ENCODE measurements around the gene KIZ. TPM values are rescaled to one million over a fixed set of nuclear protein-coding genes. Genes with fewer than 3 reads are reported as not detected.

Gene KIZ
- total RNA-seq, 4 donors from 2014 or later = 23.2 to 58.7 (median 28.3) TPM

DNA sequence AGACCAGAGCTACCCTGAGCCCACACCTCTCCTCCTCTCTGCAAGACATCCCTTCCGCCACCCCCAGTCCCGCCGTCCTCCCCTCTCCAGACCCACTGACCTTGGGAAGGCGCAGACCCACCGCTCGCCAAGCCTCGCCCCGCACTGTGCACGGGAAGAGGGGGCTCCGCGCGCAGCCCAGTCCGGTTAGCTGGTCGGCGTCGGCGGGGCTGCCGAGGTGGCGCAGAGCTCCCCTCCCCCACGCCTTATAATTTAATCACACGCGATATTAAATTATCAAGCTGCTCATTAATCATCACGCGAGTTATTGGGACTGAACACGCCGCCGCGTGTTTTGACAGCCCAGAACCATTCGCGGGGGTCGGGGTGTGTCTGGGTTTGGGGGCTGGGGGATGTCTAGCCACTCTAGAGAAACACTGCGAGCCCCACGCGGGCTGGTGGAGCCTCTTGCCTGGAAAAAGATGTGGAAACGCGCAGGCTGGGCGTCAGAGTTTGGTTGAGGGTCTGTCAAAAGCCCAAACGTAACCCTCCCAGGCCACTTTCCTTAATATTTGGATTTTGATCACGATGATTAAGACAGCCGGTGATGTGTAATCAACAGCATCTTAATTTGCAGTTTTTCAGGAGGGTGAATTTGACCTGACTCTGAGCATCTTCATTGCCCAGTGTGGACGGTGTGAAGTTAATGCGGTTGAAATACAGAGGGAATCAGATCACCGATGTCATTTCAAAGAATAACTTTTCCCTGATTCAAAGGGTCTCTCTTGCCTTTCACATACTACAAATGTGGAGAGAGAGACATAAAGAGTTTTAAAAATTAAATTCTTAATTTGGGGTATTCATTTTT, 19.5 kb upstream of the KIZ start, which contains the start of gene LINC00237:
LINC00237 (minus strand) TSS at position 188 of the 847 bp plus-strand sequence.
- no peak for TF ChIP-seq CTCF (IDR thresholded peaks at IDR 0.05)
- intact Hi-C loops (cut with DNase I; ENCODE audit: low total_unique reads) = no loop called here
- no peak within 1 kb of the TSS for H3K4me3 ChIP-seq
- H3K27ac ChIP-seq = no peak within 1 kb of the TSS
- H3K36me3 ChIP-seq = no peaks in the 10 kb centered on the region
- H3K9me3 ChIP-seq = no peaks in the 10 kb centered on the region
- peaks cover 0 to 17% of the 10 kb centered on the region in 2 donors for H3K4me1 ChIP-seq
- peaks cover 20 to 59% of the 10 kb centered on the region in 2 donors for H3K27me3 ChIP-seq
- DNase-seq = no peak

- Histone ChIP-seq H3K27me3 (peaks cover 5 to 32% of the 10 kb centered on the region in 2 donors), H3K36me3 (no peaks in the 10 kb centered on the region), H3K4me1 (peaks cover 0 to 10% of the 10 kb centered on the region in 2 donors), H3K4me3 (no peak overlapping the region), H3K27ac (no peak overlapping the region), H3K9me3 (no peaks in the 10 kb centered on the region)
- TF ChIP-seq POLR2A (IDR thresholded peaks at IDR 0.05) (no peak), CTCF (IDR thresholded peaks at IDR 0.05) (no peak)
- intact Hi-C loops (cut with DNase I; ENCODE audit: low total_unique reads) = no loop called here
- DNase-seq = no peak
Measured at GRCh38 chr20:21109144-21109543, 16.7 kb upstream of the KIZ start.

DNA sequence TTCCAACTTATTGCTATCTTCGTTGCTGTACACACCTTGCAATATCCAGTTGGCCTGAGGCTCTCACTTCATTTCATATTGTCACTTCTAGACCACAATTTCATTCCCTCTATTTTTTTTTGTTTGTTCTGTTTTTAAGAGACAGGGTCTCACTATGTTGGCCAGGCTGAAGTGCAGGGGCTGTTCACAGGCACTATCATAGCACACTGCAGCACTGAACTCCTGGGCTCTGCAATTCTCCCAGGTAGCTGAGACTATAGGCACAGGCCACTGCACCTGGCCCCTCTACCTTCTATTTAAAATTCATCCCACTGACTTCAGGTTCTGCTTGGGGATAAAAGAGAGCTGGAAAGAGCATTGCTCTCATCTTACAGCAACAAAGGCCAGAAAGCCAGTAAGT, 15.1 kb upstream of the KIZ start:
- H3K27me3 ChIP-seq = peaks cover 4 to 15% of the 10 kb centered on the region in 2 donors
- no peak for DNase-seq
- H3K4me1 ChIP-seq = peaks cover 0 to 5% of the 10 kb centered on the region in 2 donors
- H3K27ac ChIP-seq = no peak overlapping the region
- intact Hi-C loops (cut with DNase I; ENCODE audit: low total_unique reads) = no loop called here
- no peak overlapping the region for H3K4me3 ChIP-seq
- H3K36me3 ChIP-seq = no peaks in the 10 kb centered on the region
- no peaks in the 10 kb centered on the region for H3K9me3 ChIP-seq
- no peak for TF ChIP-seq CTCF (IDR thresholded peaks at IDR 0.05)
- no peak for TF ChIP-seq POLR2A (IDR thresholded peaks at IDR 0.05)

- H3K4me1 ChIP-seq = no peaks in the 10 kb centered on the region
- intact Hi-C loops (cut with DNase I; ENCODE audit: low total_unique reads) = no loop called here
- H3K27ac ChIP-seq = no peak overlapping the region
- H3K36me3 ChIP-seq = no peaks in the 10 kb centered on the region
- DNase-seq = no peak
- H3K9me3 ChIP-seq = no peaks in the 10 kb centered on the region
- peaks cover 0 to 9% of the 10 kb centered on the region in 2 donors for H3K27me3 ChIP-seq
- H3K4me3 ChIP-seq = no peak overlapping the region
- no peak for TF ChIP-seq POLR2A (IDR thresholded peaks at IDR 0.05)
- no peak for TF ChIP-seq CTCF (IDR thresholded peaks at IDR 0.05)
Measured at GRCh38 chr20:21111416-21111815, 14.5 kb upstream of the KIZ start.

DNA sequence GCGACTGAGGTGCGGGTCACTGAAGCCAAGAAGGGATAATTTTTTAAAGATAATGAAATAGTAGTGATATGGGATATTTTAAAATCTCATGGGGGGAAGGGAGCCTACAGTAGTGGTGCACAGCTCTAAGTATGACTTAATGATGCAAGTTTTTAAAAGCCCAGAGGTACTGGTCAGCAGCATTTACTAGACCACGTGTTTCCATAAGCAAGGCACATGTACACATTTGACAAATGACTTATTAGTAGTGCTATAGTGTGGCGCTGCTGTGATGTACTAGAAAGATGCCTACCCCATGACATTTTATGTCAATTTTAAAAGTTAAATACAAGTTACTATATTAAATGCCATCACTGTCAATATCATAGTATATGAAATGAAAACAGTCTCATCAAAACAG, 12.2 kb upstream of the KIZ start:
- no peak for TF ChIP-seq POLR2A (IDR thresholded peaks at IDR 0.05)
- no peak for TF ChIP-seq CTCF (IDR thresholded peaks at IDR 0.05)
- Histone ChIP-seq H3K27ac (no peak overlapping the region), H3K9me3 (no peaks in the 10 kb centered on the region), H3K27me3 (no peaks in the 10 kb centered on the region), H3K4me1 (no peaks in the 10 kb centered on the region), H3K36me3 (no peaks in the 10 kb centered on the region), H3K4me3 (no peak overlapping the region)
- no peak for DNase-seq
- intact Hi-C loops (cut with DNase I; ENCODE audit: low total_unique reads) = no loop called here
